Measurements from ENCODE around the gene PRRX2.

The PRRX2 gene

DNA sequence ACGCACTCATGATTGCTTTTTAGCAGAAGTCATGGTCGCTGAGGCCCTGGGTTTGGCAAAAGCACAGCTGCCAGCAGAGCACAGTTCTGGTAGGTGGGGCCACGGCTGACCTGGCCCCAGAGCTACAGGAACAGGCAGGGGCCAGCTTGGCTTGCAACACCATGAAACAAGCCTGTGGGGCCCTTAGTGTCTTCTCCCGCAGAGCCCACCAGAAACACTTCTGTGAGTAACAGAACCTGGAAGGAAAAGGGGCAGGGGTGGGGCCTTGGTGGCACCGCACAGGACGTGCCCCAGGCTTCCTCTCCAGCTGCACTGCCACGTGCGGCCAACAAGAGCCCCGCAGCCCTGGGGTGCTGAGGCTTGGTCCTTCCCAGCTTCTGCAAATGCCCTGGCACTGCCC lies 28.3 kb upstream of the PRRX2 start:
- DNase-seq = no peak

DNA sequence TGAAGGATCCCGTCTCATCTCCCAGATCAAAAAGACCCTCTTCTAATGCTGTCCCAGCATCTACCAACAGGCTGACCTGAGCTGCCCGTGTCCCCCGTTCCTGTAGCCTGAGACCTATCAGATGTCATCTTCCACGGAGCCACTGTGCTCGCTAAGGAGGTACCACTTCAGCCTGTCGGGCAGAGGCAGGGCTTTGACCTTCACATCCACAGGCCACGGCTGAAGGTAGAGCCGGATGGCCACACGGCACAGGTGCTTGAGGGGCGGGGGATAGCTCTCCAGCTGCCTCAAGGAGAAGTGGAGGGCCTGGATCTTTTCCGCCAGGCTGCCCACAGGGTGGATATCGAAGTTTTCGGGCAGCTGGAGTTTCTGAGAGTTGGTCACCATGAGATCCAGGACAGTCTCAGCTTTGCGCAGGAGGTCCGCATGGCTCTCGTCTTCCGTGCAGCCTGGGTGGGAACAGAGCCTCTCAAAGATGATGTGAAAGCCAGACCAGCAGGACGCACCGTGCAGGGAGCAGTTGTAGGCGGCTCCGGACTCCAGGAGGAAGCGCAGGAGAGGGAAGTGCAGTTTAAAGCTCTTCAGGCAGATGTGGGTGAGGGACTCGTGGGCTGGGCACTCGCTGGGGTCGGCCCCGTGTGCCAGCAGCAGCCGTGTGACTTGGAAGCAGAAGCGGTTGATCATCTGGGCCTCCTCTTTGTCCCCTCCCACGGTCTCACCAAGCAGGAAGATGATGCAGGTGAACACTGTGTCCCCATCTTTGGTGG lies 27.6 kb upstream of the PRRX2 start:
- no peak for DNase-seq

DNA sequence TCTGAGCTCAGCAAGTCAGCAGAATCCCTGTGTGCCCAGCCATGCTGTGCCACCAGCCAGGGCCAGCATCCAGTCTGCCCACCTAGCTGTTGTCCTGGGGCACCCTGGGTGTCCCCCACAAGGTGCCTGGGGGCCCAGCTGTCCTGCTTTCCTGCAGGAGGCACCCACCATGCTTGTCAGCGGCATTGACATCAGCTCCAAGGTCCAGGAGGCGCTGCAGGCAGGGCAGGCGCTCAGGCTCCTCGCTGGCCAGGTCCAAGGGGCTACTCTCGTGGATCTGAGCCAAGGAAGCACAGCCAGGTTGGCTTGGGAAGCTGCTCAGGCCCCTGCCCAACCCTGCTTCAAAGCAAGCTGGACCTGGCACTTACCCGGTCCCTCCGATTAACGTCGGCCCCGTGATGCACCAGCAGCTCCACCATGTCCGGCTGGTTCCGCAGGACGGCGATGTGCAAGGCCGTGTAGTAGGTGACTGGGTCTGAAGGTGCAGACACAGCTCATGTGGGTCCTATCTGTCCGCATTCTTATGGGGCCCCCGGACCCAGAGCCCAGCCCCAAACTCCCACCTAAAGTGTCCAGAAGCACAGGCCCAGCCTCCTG lies 26.3 kb upstream of the PRRX2 start:
- DNase-seq = no peak

DNA sequence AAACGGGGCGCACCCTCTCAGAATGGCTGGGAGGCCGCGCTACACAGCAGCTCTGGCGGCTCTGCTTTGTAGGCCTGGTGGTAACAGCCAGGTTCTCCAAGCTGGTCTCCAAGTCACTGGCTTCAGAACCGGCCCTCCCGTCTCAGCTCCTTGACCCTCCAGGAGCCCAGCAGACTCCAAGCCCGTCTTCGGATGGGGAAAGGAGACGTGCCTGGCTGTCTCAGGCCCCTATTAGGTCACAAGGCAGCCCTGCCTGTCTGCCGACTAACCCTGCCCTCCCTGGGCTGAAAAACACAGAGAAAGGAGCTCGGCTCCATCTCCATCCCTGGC lies 25.7 kb upstream of the PRRX2 start:
- no peak for DNase-seq

DNA sequence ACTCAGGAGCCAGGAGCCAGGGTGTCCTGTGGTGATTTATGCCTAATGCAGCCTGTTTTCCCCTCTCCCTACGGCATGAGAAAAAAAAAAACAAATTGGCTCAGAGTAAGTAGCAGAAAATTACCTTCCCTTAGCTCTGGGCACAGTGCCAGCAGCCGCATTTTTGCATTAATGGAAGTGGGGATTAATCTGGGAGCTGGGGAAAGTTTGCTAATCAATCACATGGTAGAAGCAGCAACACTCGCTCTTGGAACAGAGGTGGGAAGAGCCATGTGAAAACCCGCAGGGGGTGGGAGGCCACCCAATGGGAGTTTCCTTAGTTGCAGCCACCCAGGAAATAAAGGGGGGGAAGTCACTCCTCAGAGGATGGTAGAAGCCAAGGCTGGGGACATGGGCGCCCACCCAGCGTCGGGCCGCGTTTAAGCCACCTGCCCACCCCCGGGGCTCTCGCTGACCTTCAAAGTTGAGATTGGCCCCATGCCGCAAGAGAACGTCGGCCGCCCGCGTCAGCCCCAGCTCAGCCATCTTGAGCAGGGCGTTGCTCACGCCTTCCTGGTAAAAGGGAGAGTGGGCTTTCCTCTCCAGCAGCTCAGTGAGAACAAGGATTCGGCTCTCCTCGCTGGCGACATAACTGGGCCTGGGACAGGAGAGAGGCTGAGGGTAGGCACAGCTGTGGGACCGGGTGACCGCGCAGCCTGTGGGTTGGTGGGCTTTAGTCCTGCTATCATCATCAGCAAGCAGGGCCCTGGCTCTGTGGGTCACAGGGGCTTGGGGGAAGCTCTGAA lies 25.2 kb upstream of the PRRX2 start:
- no peak for DNase-seq

DNA sequence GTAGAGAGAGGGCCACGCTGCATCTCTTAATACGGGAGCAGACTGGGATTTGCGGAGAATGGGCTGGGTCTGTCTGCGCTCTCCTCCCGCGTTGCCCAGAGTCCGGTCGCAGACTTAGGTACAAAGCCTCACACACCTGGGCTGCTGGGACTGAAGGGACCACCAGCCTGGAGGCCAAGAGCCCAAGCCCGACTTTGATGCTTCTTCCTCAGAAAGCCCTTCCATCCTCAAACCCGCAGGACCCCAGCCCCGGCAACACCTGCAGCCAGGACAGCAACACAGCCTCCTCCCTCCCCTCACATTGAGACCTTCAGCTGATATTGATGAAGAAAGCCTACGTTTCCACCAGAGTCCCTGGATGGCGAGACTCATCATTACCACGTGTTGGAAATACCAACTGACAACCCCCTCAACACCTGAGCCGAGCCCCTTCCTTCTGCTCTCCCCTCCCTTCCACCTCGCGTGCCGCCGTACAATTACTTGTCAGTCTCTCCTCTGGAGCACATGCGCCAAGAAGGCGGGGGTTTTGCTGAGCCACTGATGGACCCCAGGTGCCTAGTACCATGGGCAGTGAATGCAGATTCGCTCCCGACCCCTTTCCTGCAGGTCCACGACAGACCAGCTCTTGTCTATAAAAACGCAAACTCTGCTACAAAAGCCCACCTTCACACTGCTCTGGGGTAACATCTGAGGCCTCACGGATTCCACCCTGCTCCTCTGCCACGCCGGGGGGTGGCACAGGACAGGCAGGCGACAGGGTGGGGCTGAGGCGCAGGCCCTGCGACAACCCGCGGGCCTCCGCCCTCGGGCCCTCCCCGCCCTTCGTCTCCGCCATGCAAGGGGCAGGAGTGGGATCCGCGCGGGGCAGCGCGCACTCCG lies 24.3 kb upstream of the PRRX2 start:
- no peak for DNase-seq

DNA sequence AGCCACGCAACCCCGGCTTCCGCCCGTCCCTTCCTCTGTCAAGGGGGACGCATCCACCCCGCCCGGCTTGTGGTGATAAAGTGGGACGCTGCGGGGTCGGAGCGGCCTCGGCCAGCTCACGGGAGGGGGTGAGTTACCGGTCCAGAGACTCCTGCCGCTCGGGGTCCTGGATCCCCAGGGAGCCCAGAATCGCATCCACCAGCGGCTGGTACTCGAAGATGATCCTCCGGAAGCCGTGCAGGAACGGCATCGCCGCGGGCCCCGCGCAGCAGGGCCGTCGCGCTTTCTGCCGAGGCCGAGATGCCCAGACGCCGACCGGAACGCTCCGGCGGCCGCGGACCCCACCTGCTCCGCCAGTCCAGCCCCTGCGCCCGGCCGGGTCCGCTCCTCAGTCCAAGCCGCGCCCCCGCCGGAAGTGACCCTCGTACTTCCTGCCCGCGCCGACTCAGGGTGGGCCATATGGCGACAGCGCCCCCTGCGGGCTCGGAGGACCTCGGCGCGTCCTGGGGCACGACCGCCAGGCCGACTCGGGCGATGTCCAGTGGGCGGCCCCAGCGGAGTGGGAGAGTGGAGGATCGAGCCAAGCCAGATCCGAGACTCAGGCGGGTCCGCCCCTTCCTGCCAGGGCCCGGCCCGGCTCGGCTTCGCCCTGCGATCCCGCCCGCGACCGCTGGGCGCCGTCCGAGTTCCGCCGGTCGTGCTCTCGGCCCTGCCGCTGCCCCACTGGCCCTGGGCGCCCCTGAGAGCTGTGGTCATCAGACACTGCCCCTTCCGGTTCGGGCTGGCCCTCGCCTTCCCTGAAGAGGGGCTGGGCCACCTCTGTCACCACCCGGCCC lies 23.5 kb upstream of the PRRX2 start, which contains the start of gene ASB6:
ASB6 (minus strand) TSS at position 402 of the 836 bp plus-strand sequence; CDS start at position 250, 152 bp downstream.
- DNase-seq = peak; percentile 81

DNA sequence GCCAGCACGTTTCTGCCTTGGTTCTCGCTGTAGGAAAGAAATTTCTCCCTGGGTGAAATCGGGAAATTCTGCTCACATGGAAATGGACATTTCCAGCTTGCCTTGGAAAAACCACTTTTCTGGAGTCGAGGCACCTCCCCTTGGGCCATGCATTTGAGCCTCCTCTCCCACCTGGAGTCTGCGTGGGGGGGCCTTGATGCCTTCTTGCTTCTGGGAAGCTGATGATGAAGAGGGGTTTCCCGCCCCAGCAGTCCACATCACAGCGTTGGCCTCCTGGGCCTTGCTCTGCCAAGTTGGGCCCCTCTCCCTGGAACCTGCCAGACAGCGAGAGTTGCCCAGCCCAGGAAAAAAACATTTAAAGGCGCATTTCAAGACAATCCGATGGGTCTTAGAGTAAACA lies 21.7 kb upstream of the PRRX2 start:
- DNase-seq = no peak

DNA sequence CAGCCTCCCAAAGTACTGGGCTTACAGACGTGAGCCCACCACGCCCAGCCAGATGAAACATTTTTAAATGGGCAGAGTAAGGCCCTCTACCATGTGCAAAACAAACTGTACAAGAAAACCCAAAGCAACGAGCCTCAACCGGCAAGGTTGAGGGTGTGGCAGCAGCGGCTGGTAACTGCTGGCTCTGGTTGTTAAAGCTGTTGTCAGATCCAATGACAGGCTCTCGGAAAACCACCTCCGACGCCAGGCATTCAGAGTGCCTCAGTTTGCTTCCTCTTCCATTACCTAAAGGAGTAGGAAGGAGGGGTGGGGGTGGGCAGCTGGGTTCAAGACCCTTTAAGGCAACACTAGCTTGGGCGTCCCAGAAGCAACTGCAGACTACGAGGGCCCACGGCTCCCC lies 21.1 kb upstream of the PRRX2 start:
- no peak for DNase-seq

DNA sequence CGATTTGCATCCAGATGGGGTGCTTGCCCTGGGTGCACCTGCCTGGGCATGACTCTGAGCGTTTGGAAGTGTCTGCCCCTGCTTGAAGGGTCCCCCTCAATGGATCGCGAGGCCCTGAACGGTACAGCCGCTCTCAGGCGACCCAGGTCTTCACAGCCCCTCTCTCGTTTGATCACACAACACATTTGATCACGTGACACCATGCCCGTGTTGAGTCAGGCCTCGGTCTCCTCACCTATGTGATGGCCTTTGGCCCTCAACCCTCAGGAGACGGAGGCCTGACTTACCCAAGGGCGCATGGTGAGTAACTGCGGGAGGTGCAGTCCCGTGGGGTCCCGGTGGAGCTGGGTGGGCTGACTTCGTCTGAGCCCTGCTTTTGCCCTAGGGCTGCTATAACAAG lies 20.5 kb upstream of the PRRX2 start:
- DNase-seq = no peak

DNA sequence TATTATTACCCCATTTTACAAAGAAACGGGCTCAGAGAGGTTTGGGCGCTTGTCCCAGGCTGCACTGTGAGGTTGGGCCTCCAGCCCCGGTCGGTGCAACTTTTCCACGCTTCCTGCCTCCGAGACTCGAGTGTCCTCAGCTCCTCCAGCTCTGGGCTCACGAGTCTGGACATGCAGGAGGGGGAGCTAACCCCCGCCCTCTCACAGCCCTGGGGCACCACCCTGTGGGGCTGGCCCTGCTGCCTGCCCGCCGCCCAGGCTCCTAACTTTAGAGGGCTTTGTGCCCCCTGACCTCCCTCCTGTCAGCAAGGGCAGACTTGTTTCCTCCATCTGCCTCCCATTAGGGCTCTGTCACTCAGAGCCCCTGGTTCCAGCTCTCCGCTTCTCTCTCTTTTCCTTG lies 19.2 kb upstream of the PRRX2 start:
- DNase-seq = no peak

DNA sequence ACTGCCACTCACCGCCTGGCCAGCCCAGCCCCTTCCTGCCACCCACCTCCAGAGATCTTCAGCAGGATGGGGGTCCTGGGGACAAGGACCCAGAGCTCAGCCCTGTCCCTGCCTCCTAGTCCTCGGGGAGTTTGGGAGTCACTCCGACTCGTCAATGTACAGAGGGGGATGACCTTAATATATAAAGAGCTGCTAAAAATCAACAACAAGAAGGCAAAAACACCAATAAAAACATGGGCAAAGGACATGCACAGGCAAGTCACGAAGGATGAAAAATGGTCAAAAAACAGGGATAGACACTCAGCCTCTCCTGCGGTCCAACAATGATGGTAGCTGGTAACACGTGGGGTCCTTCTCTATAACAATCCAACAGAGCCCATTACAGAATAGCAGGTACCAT lies 18.8 kb upstream of the PRRX2 start:
- no peak for DNase-seq

DNA sequence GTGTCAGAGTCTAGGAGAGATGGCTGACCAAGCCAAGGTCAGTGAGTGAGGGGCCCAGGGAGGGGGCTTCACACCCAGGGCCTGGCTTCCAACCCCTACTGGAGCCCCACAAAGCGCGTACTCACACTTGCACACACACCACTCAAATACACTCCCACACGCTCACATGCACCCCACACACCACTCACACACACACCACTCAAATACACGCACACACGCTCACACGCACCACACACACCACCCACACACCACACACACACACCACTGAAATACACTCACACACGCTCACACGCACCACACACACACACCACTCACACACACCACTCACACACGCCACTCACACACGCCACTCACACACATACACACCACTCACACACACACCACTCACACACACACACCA lies 17.8 kb upstream of the PRRX2 start:
- no peak for DNase-seq

DNA sequence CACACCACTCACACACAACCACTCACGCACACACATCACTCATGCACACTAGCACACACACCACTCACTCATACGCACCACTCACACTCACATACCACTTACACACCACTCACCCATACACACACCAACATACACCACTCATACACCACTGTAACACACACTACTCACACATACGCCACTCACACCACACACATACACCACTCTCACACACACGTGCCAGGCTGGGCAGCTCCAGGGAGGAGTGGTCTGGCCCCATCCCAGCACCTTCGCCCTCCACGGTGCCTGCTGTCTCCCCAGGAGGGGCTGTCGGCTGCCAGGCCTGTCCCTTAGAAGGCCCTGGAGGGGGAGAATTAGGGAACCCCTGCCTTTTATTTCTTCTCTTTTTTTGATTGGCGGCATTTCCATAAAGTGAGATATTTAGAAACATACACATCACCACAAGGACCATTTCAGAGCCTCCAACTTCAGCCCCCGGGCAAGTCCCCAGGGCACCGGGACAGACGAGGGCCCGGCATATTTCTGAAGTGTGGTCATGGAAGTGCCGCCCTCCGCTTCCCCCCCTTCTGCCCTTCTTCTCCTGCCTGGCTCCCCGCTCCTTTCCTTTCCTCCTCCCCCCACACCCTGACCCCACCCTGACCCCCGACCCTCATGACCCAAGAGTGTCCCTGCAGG lies 17.2 kb upstream of the PRRX2 start:
- DNase-seq = no peak

DNA sequence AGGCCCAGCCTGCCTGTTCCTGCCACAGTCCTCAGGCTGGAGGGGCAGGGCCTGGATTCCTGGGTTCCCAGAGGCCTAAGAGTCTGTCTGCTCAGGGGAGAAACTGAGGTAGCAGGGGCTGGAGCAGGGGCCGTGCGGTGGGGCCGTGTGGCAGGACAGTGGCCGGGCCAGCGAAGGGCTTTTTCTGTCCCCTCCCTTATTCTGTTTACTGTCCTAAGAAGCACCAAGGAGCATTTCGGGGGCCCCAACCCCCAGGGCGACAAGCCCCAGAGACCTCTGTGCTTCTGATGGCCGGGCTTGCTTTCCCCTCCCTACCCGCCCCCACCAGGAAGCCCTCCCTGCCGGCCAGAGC lies 16.7 kb upstream of the PRRX2 start:
- no peak for DNase-seq

DNA sequence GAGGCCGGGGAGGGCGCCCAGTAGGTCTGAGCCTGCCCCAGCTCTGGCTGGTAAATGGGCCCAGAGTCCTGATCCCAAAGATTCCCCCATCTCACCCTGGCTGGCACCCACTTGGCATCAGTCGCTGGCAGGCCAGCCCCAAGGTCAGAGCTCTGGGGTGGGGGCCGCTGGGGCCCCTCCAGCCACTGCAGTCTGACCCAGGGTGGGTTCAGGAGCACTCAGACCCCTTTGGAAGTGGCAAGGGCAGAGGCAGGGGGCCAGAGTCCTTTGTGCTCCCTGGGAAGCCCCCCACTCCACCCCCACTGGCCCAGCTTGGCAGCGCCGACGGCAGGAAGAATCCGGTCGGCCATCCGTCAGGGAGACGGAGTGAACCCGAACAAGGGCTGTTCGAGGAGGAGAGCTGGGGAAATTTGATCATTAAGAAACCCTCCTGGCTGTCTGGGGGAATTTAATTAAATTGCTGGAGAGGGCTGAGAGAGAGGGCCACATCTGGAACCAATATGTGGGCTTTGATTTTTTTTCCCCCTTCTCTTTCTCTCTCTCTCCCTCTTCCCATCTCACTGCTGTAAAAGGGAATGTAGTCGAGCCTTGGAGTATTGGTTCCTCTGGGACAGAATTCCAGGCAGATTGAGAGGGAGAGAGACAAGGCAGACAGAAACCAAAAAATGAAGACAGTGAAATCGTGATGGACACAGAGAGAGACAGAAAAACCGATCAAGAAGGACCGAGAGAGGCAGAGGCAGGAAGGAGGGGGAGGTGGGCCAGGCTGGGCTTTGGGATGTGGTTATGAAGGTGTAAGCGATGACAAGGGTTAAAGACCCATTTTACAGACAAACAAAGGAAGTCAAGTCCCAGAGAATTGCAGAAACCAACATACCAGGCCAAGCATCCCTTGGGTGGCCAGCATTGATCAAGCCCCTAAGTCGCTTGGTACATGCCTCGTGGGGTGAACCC lies 15.4 kb upstream of the PRRX2 start:
- DNase-seq = no peak

DNA sequence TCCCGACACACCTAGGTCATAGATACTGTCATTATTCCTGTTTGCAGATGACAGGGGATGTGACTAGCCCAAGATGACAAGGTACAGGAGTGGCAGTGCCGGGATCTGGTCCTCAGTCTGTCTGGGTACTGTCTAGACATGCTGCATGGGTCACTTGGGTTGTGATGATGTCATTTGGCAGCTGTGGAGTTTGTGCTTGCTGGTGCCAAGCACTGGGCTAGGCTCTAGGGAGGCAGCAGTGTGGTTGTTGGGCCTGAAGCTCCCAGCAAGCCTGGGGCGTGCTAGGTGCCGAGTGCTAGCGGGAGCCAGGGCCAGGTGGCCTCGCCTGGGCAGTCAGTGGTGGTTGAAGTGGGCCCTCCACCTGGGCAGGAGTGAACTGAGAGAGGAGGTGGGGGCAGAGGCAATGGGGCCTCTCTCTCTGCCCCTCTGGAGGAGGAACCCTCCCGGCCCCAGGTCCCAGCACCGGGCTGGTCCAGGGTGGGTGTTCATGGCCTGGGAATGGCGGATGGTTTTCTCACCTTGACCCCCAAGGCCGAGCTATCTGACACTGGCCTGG lies 14.7 kb upstream of the PRRX2 start:
- DNase-seq = no peak

DNA sequence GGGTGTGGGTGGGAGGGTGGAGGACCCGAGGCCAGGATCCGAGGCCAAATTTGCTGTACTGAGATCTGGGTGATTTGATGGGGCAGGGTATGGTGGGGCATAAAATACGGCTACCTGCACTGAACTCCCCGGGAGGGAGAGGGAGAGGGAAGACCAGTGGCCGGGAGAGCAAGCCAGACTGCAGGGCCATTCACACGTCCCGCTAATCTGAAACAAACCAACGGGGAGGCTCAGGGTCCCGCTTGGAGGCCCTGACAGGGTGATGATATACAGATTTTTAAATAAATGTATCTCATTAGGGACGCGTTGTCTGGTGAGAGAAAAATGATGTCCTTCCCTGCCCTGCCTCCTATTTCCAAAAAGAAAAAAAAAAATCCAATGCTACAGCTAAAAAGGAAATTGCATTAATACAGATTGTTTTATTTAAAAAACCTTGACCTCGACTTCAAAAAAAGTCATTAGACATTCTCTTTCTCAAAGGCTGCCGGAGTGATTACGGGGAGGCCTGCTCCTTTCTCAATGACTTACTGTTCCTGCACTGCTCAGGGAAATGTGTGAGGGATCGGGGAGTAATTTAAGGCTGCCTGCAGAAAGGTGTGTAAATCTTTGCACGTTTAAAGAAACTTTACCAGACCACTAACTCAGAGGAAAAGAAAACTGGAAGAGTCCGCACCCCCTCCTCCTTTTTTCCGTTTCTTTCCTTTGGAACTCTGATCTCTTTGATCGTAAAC lies 11.5 kb upstream of the PRRX2 start:
- DNase-seq = no peak

DNA sequence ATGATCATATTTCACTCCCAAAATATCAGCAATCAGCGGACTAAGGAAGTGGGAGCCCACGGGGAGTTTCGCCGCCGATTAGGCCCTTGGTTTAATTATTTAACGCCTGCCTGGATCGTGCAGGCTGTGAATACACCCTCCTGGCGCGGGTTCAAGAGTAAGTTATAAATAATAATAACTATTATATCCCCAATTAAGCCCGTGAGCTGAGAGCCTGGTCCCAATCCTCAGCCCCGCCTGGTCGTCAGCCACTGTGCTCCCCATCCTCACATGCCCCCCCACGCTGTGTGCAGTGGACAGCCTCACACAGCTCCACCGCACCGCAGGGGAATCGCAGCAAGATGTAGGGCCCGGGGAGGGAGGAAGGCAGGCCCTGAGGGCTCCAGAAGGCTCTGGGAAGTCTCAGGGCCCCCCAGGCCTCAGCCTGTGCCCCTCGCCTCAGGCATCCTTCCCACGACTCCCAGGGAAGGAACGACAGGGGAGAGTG lies 10.8 kb upstream of the PRRX2 start:
- DNase-seq = no peak
